Thyroid gland (tissue), 4 donors: ENCODE measurements around the gene E4F1. TPM values are rescaled to one million over a fixed set of nuclear protein-coding genes. Genes with fewer than 3 reads are reported as not detected.

Source experiments
- DNase-seq, 2 donors: peaks; one replicate each; pipeline ENCODE4 v3.0.0-alpha.2; 2019
- H3K27ac ChIP-seq, 3 donors: fragments of 200-600 bp; sonication (generic); 1 replicate in 2 of 3; 2 replicates in 1 of 3; pipeline ENCODE4 v1.5.1; 2016 to 2019; ENCODE audit warnings: mild to moderate bottlenecking in 1 of 3, moderate library complexity in 1 of 3
- H3K27me3 ChIP-seq: fragments of 200-600 bp; sonication (generic); one replicate; pipeline ENCODE4 v1.5.1; 2019
- H3K36me3 ChIP-seq, 2 donors: fragments of 200-600 bp; sonication (generic); one replicate each; pipeline ENCODE4 v1.5.1; 2016 to 2019
- H3K4me1 ChIP-seq, 2 donors: fragments of 200-600 bp; sonication (generic); one replicate each; pipeline ENCODE4 v1.5.1; 2017 to 2019
- H3K4me3 ChIP-seq, 3 donors: fragments of 200-600 bp; sonication (generic); replicated peaks in 1 of 3; 1 replicate in 2 of 3; 2 replicates in 1 of 3; pipeline ENCODE4 v1.5.1; 2016; ENCODE audit warnings: mild to moderate bottlenecking in 1 of 3
- H3K9me3 ChIP-seq: fragments of 200-600 bp; sonication (generic); one replicate; pipeline ENCODE4 v1.5.1; 2017
- POLR2A ChIP-seq, 2 donors: fragments of 450-650 bp; IDR thresholded peaks; one replicate each; pipeline ENCODE4 v1.6.1; 2017; ENCODE audit warnings: antibody characterized with exemption in 2 of 2, mild to moderate bottlenecking in 2 of 2, moderate library complexity in 1 of 2
- WGBS, 2 donors: methylation state at CpG; one replicate each; pipeline ENCODE4 v1.1.5; 2017; 5-methylcytosine and 5-hydroxymethylcytosine counted together
- intact Hi-C: fragments of 100-400 bp; cut with DNase I; formaldehyde crosslinking; loops from one replicate; pipeline ENCODE4 v1.15.1; 2023
- total RNA-seq, 4 donors: library from RNA; depleted of rRNA; stranded (reverse); fragments of >200 nt; gene quantifications; one replicate each; pipeline ENCODE4 v1.2.3, GENCODE V29; 2016
- TF ChIP-seq, protein P1 (sequence below), 6 experiments: fragments of 200-600 bp in 3 of 6; fragments of 450-650 bp in 3 of 6; sonication (generic) in 3 of 6; IDR thresholded peaks; one replicate each; pipeline ENCODE4 v1.5.1; 2016 to 2019; ENCODE audit warnings: antibody characterized with exemption in 6 of 6, mild to moderate bottlenecking in 2 of 6, inconsistent platforms in 1 of 6, moderate library complexity in 1 of 6

The E4F1 gene
- total RNA-seq, 4 donors from 2014 or later = 35.3 to 55.7 (median 41.3) TPM

DNA sequence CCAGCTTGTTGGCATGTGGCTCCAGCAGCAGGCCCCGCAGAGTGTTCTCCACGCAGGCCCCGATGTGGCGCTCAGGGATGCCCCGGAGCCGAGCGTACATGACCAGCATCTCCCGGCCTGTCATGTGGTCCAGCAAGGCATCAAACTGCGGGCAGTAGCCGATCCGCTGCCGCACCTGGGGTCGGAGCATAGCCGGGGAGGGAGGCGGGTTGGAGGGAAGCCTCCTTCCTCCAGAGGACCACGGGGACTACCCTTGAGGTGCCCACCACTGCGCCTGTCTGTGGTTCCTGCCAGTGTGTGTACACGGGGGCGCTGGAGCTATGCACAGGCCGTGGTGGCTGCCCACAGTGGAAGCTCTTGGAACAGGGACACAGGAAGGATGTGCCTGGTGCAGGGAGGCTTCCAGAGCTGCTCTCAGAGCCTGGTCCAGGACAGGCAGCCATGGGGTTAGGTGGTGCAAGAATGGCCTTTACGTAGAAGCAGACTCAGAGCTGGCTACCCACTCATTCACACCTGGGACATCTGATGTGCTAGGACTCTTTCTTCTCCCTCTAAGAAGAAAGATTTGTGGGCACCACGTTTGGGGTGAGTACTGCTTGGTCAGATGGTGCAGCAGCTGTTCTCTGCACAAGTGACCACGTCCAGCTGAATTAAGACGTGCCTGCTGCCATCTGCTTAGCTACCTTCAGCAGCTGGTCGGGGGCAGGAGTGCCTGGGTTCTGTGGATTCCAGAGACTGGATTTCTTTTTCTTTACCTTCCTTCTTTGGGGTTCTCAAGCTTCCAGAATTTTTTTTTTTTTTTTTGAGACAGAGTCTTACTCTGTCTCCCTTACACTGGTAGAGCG, 55.8 kb downstream of the E4F1 start:
- Histone ChIP-seq H3K4me1 (no peaks in the 10 kb centered on the region), H3K4me3 (no peak overlapping the region), H3K27ac (no peak overlapping the region), H3K27me3 (no peaks in the 10 kb centered on the region), H3K9me3 (no peaks in the 10 kb centered on the region), H3K36me3 (peaks cover 15 to 48% of the 10 kb centered on the region in 2 donors)
- intact Hi-C loops = no loop called here
- no peak for TF ChIP-seq POLR2A (IDR thresholded peaks at IDR 0.05)
- TF ChIP-seq, protein P1, sequence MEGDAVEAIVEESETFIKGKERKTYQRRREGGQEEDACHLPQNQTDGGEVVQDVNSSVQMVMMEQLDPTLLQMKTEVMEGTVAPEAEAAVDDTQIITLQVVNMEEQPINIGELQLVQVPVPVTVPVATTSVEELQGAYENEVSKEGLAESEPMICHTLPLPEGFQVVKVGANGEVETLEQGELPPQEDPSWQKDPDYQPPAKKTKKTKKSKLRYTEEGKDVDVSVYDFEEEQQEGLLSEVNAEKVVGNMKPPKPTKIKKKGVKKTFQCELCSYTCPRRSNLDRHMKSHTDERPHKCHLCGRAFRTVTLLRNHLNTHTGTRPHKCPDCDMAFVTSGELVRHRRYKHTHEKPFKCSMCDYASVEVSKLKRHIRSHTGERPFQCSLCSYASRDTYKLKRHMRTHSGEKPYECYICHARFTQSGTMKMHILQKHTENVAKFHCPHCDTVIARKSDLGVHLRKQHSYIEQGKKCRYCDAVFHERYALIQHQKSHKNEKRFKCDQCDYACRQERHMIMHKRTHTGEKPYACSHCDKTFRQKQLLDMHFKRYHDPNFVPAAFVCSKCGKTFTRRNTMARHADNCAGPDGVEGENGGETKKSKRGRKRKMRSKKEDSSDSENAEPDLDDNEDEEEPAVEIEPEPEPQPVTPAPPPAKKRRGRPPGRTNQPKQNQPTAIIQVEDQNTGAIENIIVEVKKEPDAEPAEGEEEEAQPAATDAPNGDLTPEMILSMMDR (IDR thresholded peaks at IDR 0.05) = no peak
- WGBS, 2 donors = 81 to 94% methylated on average over 12 to 25 of the region's 26 CpGs
- no peak for DNase-seq

DNA sequence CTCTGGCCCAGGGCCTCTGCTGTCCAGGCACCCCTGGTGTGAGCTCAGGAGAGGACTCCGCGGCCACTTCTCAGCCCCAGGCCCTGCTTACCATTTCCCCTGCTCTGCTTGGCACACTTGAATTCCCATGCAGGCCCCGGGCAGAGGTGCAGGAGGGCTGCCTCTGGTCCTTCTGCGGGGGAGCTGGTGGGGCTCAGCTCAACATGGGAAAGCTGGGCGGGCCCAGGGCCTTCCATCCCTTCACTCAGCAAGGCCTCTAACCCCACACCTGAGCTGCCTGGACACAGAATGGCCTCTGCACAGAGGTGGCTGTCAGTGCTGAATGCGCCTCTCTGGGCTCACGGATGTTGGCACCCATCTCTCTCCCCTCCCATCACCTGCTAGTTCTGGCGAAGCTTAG, 57.1 kb downstream of the E4F1 start:
- Histone ChIP-seq H3K9me3 (no peaks in the 10 kb centered on the region), H3K4me3 (no peak overlapping the region), H3K36me3 (peaks cover 20 to 61% of the 10 kb centered on the region in 2 donors), H3K27me3 (no peaks in the 10 kb centered on the region), H3K4me1 (no peaks in the 10 kb centered on the region), H3K27ac (no peak overlapping the region)
- TF ChIP-seq, protein P1 (IDR thresholded peaks at IDR 0.05) = no peak
- TF ChIP-seq POLR2A (IDR thresholded peaks at IDR 0.05) = no peak
- no peak for DNase-seq
- intact Hi-C loops = no loop called here
- 91 to 100% methylated on average over 2 to 8 of the region's 8 CpGs for WGBS, 2 donors

DNA sequence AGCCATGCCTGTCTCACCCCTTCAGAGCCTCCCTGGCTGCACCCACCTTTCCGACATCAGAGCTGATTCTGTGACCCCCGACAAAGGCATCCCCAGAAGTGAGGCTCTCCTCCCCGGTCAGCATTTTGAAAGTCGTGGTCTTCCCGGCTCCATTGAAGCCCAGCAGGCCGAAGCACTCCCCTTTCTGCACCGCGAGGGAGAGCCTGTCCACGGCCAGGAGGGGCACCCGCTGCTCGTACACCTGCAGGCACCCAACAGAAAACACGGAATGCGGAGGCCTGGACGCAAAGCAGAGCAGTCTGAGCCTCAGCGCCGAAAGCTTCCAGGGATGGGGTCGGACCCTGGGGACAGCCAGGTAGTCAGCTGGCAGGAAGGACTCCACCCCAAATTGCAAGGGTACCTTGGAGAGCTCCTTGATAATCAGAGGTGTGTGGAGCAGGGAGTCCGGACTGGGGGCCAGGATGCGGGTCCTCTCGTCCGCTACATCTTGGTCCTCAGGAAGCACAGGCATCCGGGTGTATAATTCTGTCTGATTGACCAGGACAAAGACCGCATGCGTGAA, 57.7 kb downstream of the E4F1 start:
- no peak for DNase-seq
- no peak overlapping the region for H3K27ac ChIP-seq
- peaks cover 20 to 59% of the 10 kb centered on the region in 2 donors for H3K36me3 ChIP-seq
- TF ChIP-seq, protein P1 (IDR thresholded peaks at IDR 0.05) = no peak
- no peak for TF ChIP-seq POLR2A (IDR thresholded peaks at IDR 0.05)
- no peaks in the 10 kb centered on the region for H3K27me3 ChIP-seq
- no peak overlapping the region for H3K4me3 ChIP-seq
- WGBS, 2 donors = 87 to 91% methylated on average over 19 to 21 of the region's 24 CpGs
- intact Hi-C loops = no loop called here
- H3K4me1 ChIP-seq = no peaks in the 10 kb centered on the region
- H3K9me3 ChIP-seq = no peaks in the 10 kb centered on the region

DNA sequence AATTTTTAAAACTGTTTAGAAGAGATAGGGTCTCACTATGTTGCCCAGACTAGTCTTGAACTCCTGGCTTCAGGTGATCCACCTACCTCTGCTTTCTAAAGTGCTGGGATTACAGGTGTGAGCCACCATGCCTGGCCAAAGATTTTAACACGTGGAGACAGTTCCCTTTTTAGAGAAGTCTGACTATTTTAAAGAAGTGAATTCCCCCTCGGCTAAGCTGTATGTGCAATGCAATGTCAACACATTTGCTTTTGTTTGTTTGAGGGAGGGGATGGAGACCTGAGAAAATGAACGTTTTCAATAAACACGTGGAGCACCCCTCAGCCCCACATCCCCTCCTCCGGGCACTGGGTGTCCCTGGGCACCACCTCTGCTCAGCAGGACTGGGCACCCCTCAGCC, 58.9 kb downstream of the E4F1 start:
- no peaks in the 10 kb centered on the region for H3K27me3 ChIP-seq
- no peak for DNase-seq
- H3K36me3 ChIP-seq = peaks cover 21 to 61% of the 10 kb centered on the region in 2 donors
- TF ChIP-seq, protein P1 (IDR thresholded peaks at IDR 0.05) = no peak
- no peak for TF ChIP-seq POLR2A (IDR thresholded peaks at IDR 0.05)
- no peaks in the 10 kb centered on the region for H3K9me3 ChIP-seq
- intact Hi-C loops = no loop called here
- 79 to 85% methylated on average over 5 of the region's 5 CpGs for WGBS, 2 donors
- no peaks in the 10 kb centered on the region for H3K4me1 ChIP-seq
- H3K4me3 ChIP-seq = no peak overlapping the region
- H3K27ac ChIP-seq = no peak overlapping the region
